ENCODE results near the gene MAGI2.

Gene MAGI2

GRCh38 chr7:78429878-78430277 lies 1023.6 kb downstream of the MAGI2 start:
- H3K9me3 Mint-ChIP-seq: no peaks in the 10 kb centered on the region
- no peak overlapping the region for H3K27ac Mint-ChIP-seq
- H3K36me3 Mint-ChIP-seq: no peaks in the 10 kb centered on the region
- H3K4me3 Mint-ChIP-seq: no peak overlapping the region
- no peaks in the 10 kb centered on the region for H3K4me1 Mint-ChIP-seq
- H3K27me3 Mint-ChIP-seq: no peaks in the 10 kb centered on the region

- H3K4me1 Mint-ChIP-seq: no peaks in the 10 kb centered on the region
- H3K27me3 Mint-ChIP-seq: no peaks in the 10 kb centered on the region
- H3K4me3 Mint-ChIP-seq: no peak overlapping the region
- H3K27ac Mint-ChIP-seq: no peak overlapping the region
- no peaks in the 10 kb centered on the region for H3K36me3 Mint-ChIP-seq
- H3K9me3 Mint-ChIP-seq: no peaks in the 10 kb centered on the region
Measured at GRCh38 chr7:78427209-78427608, 1026.3 kb downstream of the MAGI2 start.

GRCh38 chr7:78420001-78420400 lies 1033.5 kb downstream of the MAGI2 start:
- Mint-ChIP-seq H3K27ac (no peak overlapping the region), H3K4me3 (no peak overlapping the region), H3K27me3 (no peaks in the 10 kb centered on the region), H3K4me1 (no peaks in the 10 kb centered on the region), H3K9me3 (peaks cover 6% of the 10 kb centered on the region), H3K36me3 (no peaks in the 10 kb centered on the region)

- Mint-ChIP-seq H3K4me3 (no peak overlapping the region), H3K36me3 (no peaks in the 10 kb centered on the region), H3K4me1 (no peaks in the 10 kb centered on the region), H3K9me3 (peaks cover 7% of the 10 kb centered on the region), H3K27ac (no peak overlapping the region), H3K27me3 (no peaks in the 10 kb centered on the region)
Measured at GRCh38 chr7:78417180-78417853, 1036.2 kb downstream of the MAGI2 start.

GRCh38 chr7:78413568-78413967 lies 1039.9 kb downstream of the MAGI2 start:
- H3K9me3 Mint-ChIP-seq: peaks cover 12% of the 10 kb centered on the region
- H3K27me3 Mint-ChIP-seq: no peaks in the 10 kb centered on the region
- no peak overlapping the region for H3K27ac Mint-ChIP-seq
- no peak overlapping the region for H3K4me3 Mint-ChIP-seq
- no peaks in the 10 kb centered on the region for H3K4me1 Mint-ChIP-seq
- no peaks in the 10 kb centered on the region for H3K36me3 Mint-ChIP-seq

GRCh38 chr7:78412216-78412858 lies 1041.1 kb downstream of the MAGI2 start:
- H3K9me3 Mint-ChIP-seq: peaks cover 12% of the 10 kb centered on the region
- H3K4me3 Mint-ChIP-seq: no peak overlapping the region
- H3K4me1 Mint-ChIP-seq: no peaks in the 10 kb centered on the region
- H3K27ac Mint-ChIP-seq: no peak overlapping the region
- H3K27me3 Mint-ChIP-seq: no peaks in the 10 kb centered on the region
- no peaks in the 10 kb centered on the region for H3K36me3 Mint-ChIP-seq

- no peak overlapping the region for H3K4me3 Mint-ChIP-seq
- no peaks in the 10 kb centered on the region for H3K36me3 Mint-ChIP-seq
- peaks cover 1% of the 10 kb centered on the region for H3K27me3 Mint-ChIP-seq
- H3K4me1 Mint-ChIP-seq: no peaks in the 10 kb centered on the region
- H3K9me3 Mint-ChIP-seq: peaks cover 2% of the 10 kb centered on the region
- no peak overlapping the region for H3K27ac Mint-ChIP-seq
Measured at GRCh38 chr7:78407031-78407430, 1046.4 kb downstream of the MAGI2 start.

- Mint-ChIP-seq H3K9me3 (no peaks in the 10 kb centered on the region), H3K27ac (no peak overlapping the region), H3K27me3 (peaks cover 1% of the 10 kb centered on the region), H3K36me3 (no peaks in the 10 kb centered on the region), H3K4me3 (no peak overlapping the region), H3K4me1 (no peaks in the 10 kb centered on the region)
Measured at GRCh38 chr7:78406531-78406930, 1046.9 kb downstream of the MAGI2 start.

- H3K27ac Mint-ChIP-seq: no peak overlapping the region
- H3K9me3 Mint-ChIP-seq: no peaks in the 10 kb centered on the region
- H3K4me1 Mint-ChIP-seq: no peaks in the 10 kb centered on the region
- no peak overlapping the region for H3K4me3 Mint-ChIP-seq
- peaks cover 1% of the 10 kb centered on the region for H3K27me3 Mint-ChIP-seq
- H3K36me3 Mint-ChIP-seq: no peaks in the 10 kb centered on the region
Measured at GRCh38 chr7:78402096-78402495, 1051.4 kb downstream of the MAGI2 start.

- H3K4me3 Mint-ChIP-seq: no peak overlapping the region
- H3K36me3 Mint-ChIP-seq: no peaks in the 10 kb centered on the region
- H3K4me1 Mint-ChIP-seq: no peaks in the 10 kb centered on the region
- no peaks in the 10 kb centered on the region for H3K27me3 Mint-ChIP-seq
- no peak overlapping the region for H3K27ac Mint-ChIP-seq
- no peaks in the 10 kb centered on the region for H3K9me3 Mint-ChIP-seq
Measured at GRCh38 chr7:78400038-78400437, 1053.4 kb downstream of the MAGI2 start.

- Mint-ChIP-seq H3K27ac (no peak overlapping the region), H3K4me1 (no peaks in the 10 kb centered on the region), H3K36me3 (no peaks in the 10 kb centered on the region), H3K9me3 (no peaks in the 10 kb centered on the region), H3K27me3 (no peaks in the 10 kb centered on the region), H3K4me3 (no peak overlapping the region)
Measured at GRCh38 chr7:78399033-78399769, 1054.3 kb downstream of the MAGI2 start.

- Mint-ChIP-seq H3K36me3 (no peaks in the 10 kb centered on the region), H3K27ac (no peak overlapping the region), H3K4me3 (no peak overlapping the region), H3K4me1 (no peaks in the 10 kb centered on the region), H3K27me3 (no peaks in the 10 kb centered on the region), H3K9me3 (no peaks in the 10 kb centered on the region)
Measured at GRCh38 chr7:78398576-78398975, 1054.9 kb downstream of the MAGI2 start.

GRCh38 chr7:78398081-78398480 lies 1055.4 kb downstream of the MAGI2 start:
- Mint-ChIP-seq H3K27ac (no peak overlapping the region), H3K27me3 (no peaks in the 10 kb centered on the region), H3K36me3 (no peaks in the 10 kb centered on the region), H3K4me3 (no peak overlapping the region), H3K9me3 (no peaks in the 10 kb centered on the region), H3K4me1 (no peaks in the 10 kb centered on the region)

GRCh38 chr7:78396210-78396609 lies 1057.3 kb downstream of the MAGI2 start:
- H3K27ac Mint-ChIP-seq: no peak overlapping the region
- H3K4me1 Mint-ChIP-seq: no peaks in the 10 kb centered on the region
- H3K36me3 Mint-ChIP-seq: no peaks in the 10 kb centered on the region
- no peaks in the 10 kb centered on the region for H3K9me3 Mint-ChIP-seq
- no peaks in the 10 kb centered on the region for H3K27me3 Mint-ChIP-seq
- H3K4me3 Mint-ChIP-seq: no peak overlapping the region

GRCh38 chr7:78395298-78396036 lies 1058.0 kb downstream of the MAGI2 start:
- H3K9me3 Mint-ChIP-seq: no peaks in the 10 kb centered on the region
- no peaks in the 10 kb centered on the region for H3K36me3 Mint-ChIP-seq
- H3K27ac Mint-ChIP-seq: no peak overlapping the region
- H3K27me3 Mint-ChIP-seq: no peaks in the 10 kb centered on the region
- no peaks in the 10 kb centered on the region for H3K4me1 Mint-ChIP-seq
- H3K4me3 Mint-ChIP-seq: no peak overlapping the region

- no peaks in the 10 kb centered on the region for H3K27me3 Mint-ChIP-seq
- no peaks in the 10 kb centered on the region for H3K36me3 Mint-ChIP-seq
- no peaks in the 10 kb centered on the region for H3K4me1 Mint-ChIP-seq
- no peak overlapping the region for H3K27ac Mint-ChIP-seq
- H3K4me3 Mint-ChIP-seq: no peak overlapping the region
- no peaks in the 10 kb centered on the region for H3K9me3 Mint-ChIP-seq
Measured at GRCh38 chr7:78389022-78389421, 1064.4 kb downstream of the MAGI2 start.

All from activated naive CD4-positive, alpha-beta T cell treated with anti-CD3 and anti-CD28 coated beads, Interleukin-2, amount 50 U/mL, for 24 hours (primary cell).